T-helper 1 cell treated with Interleukin-12 subunit alpha and Interleukin-12 subunit beta and Interleukin-4 antibody, amounts not matched to agents 30 μg/mL and 1 μg/mL, for 36 hours (primary cell): ENCODE results near the gene IFT122.
"Not testable (repeated sequence)": the region's sequence is repeated elsewhere in the genome, so short reads cannot be mapped to it uniquely, and the experiment has no call there.

Experiments
- H3K27ac Mint-ChIP-seq: one replicate; pipeline ENCODE4 v1.8.0; 2021; ENCODE audit warnings: mild to moderate bottlenecking, mixed read lengths
- H3K27me3 Mint-ChIP-seq: one replicate; pipeline ENCODE4 v1.8.0; 2021; ENCODE audit warnings: low read depth, mixed read lengths
- H3K36me3 Mint-ChIP-seq: one replicate; pipeline ENCODE4 v1.8.0; 2021; ENCODE audit warnings: low read depth, mixed read lengths
- H3K4me1 Mint-ChIP-seq: one replicate; pipeline ENCODE4 v1.8.0; 2021; ENCODE audit warnings: low read depth, mixed read lengths
- H3K4me3 Mint-ChIP-seq: one replicate; pipeline ENCODE4 v1.8.0; 2021; ENCODE audit warnings: mild to moderate bottlenecking, moderate library complexity, mixed read lengths
- H3K9me3 Mint-ChIP-seq: one replicate; pipeline ENCODE4 v1.8.0; 2021; ENCODE audit warnings: mixed read lengths

The IFT122 gene

DNA sequence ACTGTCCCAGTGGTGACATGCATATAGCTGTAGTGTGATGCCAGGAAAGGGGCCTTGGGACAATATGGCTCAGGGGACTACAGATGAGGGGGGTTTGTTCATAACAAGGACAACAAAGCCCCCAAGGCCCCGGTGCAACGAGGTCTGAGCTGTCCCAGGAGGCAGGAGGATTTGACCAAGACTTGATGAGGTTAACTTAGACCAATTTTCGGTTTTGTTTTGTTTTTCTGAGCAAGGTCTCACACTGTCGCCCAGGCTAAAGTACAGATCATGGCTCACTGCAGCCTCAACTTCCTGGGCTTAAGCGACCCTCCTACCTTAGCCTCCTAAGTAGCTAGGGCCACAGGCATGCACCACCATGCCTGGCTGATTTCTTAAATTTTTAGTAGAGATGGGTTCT is 35.4 kb upstream of the IFT122 start:
- Mint-ChIP-seq H3K4me1 (peaks cover 4% of the 10 kb centered on the region), H3K27me3 (no peaks in the 10 kb centered on the region), H3K27ac (no peak overlapping the region)

DNA sequence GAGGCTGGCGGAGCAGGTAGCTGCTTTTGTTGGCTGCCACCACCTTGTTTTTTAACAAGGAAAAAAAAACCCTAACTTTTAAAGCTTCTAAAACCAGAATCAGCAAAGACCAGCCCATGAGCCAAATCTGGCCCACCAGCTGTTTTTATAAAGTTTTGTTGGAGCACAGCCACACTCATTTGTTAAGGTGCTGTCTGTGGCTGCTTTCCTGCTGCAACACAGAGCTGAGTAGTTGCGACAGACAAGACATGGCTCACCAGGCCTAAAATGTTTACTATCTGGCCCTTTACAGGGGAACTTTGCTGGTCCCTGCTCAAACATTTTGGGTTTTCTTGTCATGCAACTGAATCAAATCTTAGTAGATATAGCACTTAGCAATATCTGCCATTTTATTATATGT is 30.5 kb upstream of the IFT122 start:
- Mint-ChIP-seq H3K4me3 (no peak overlapping the region), H3K4me1 (peaks cover under 1% of the 10 kb centered on the region), H3K27me3 (peaks cover 9% of the 10 kb centered on the region), H3K9me3 (no peaks in the 10 kb centered on the region), H3K27ac (no peak overlapping the region), H3K36me3 (no peaks in the 10 kb centered on the region)

More for the DNA sequence above, 35.4 kb upstream of the IFT122 start:
- no peaks in the 10 kb centered on the region for H3K9me3 Mint-ChIP-seq
- no peak overlapping the region for H3K4me3 Mint-ChIP-seq
- H3K36me3 Mint-ChIP-seq: no peaks in the 10 kb centered on the region

DNA sequence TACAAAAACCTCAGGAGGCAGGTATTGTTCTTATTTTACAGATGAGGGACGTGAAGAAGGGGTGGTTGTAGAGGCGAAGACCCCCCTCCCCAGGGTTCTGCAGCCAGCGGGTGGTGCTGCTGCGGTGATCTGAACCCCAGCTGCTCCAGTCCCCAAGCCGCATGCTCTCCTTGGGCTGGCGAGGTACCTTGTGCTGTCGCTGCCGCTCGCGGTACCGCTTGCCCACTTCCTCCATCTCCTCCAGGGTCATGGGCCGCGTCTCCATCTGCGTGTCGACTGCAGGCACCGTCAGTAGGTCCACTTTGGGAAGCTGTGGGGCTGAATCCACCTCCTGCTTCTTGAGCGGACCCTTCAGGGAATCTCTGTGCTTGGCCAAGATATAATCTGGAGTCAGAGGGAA is 29.1 kb upstream of the IFT122 start:
- no peak overlapping the region for H3K27ac Mint-ChIP-seq
- H3K27me3 Mint-ChIP-seq: peaks cover 9% of the 10 kb centered on the region
- H3K36me3 Mint-ChIP-seq: no peaks in the 10 kb centered on the region
- H3K9me3 Mint-ChIP-seq: no peaks in the 10 kb centered on the region
- H3K4me3 Mint-ChIP-seq: no peak overlapping the region
- no peaks in the 10 kb centered on the region for H3K4me1 Mint-ChIP-seq

DNA sequence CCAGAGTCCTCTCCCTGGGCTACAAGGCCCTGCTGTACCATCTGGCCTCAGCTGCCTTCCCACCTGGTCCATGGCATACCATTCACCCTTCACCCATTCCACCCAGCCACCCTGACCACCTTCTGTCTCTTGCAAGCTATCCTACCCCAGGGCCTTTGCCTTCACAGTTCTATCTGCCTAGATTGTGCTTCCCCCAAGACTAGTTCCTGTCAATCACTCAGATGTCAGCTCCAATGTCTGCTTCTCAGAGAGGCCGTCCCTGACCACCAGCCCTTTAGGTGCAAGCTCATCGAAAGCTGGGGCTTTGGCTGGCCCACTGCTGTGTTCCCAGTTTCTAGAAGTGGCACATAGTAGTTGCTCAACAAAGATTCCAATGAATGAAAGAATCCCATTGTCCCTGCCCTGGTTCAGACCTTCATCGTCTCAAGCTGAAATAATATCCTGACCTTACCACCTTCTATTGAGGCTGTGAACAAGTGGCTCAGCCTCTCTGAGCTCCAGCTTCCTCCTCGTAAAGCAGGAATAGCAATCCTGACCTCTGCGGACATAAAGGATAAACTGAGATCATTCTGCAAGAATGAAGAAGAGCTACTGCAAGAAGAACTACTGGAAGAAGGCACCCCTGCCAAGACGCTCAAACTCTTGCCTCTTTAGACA is 27.4 kb upstream of the IFT122 start:
- peaks cover 9% of the 10 kb centered on the region for H3K27me3 Mint-ChIP-seq
- H3K4me3 Mint-ChIP-seq: no peak overlapping the region
- H3K9me3 Mint-ChIP-seq: no peaks in the 10 kb centered on the region
- no peak overlapping the region for H3K27ac Mint-ChIP-seq
- no peaks in the 10 kb centered on the region for H3K4me1 Mint-ChIP-seq
- no peaks in the 10 kb centered on the region for H3K36me3 Mint-ChIP-seq

DNA sequence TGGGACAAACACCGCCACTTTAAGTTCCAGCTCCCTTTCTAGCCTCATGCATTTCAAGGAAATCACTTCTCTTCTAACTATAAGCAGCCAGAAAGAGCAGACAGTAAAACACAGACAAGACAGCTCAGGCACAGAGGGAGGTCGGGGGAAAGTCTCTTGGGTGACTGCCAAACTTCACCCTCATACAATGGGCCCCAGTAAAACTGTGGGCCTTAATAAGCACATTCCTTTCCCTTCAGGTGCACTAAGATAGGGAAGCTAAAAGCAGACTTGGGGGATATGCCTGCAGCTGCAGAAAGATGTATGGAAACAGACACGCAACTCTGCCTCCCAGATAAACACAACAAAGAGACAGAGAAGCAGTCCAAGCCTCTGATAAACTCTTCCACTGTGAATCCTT is 26.8 kb upstream of the IFT122 start:
- H3K4me3 Mint-ChIP-seq, H3K36me3 Mint-ChIP-seq, H3K9me3 Mint-ChIP-seq, H3K4me1 Mint-ChIP-seq, H3K27ac Mint-ChIP-seq, H3K27me3 Mint-ChIP-seq: not testable (repeated sequence)

DNA sequence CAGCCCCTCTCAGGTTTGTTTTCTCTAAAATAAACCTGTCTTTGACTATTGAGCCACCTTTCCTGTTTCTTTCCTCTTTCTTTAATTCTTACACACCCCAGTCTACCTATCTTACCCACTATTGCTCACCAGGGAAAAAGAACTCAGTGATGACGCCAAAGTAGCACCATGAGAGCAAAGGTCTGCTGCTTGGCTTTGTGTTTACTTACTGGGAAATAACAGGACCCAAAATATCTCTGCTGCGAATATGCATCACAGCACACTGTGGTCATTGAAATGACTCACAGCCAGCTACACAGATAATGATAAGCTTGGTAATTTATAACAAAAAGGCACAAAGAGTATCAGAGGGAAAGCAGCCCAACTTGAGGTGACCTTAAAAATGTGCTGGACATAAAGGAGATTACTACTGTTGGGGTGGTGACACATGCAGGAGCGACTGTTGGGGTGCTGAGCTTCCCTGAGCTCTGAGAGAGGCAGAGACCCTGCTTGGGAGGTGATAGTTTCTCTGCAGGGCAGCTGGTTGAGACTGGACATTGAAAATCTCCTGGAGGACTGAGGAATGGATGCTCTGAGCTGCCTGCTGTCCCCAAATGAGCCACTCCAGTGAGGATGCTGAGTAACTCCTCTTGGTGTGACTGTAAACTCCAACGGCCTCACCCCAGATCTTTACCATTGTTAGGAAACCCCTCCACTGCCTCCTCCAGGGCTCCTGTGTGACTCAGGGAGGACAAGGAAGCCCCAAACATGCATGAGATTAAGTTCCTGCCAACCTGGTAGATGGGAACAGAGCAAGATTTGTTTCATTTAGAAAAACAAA is 26.1 kb upstream of the IFT122 start:
- H3K27ac Mint-ChIP-seq: no peak overlapping the region
- no peak overlapping the region for H3K4me3 Mint-ChIP-seq
- H3K27me3 Mint-ChIP-seq: peaks cover 9% of the 10 kb centered on the region
- H3K4me1 Mint-ChIP-seq: no peaks in the 10 kb centered on the region
- no peaks in the 10 kb centered on the region for H3K36me3 Mint-ChIP-seq
- no peaks in the 10 kb centered on the region for H3K9me3 Mint-ChIP-seq

DNA sequence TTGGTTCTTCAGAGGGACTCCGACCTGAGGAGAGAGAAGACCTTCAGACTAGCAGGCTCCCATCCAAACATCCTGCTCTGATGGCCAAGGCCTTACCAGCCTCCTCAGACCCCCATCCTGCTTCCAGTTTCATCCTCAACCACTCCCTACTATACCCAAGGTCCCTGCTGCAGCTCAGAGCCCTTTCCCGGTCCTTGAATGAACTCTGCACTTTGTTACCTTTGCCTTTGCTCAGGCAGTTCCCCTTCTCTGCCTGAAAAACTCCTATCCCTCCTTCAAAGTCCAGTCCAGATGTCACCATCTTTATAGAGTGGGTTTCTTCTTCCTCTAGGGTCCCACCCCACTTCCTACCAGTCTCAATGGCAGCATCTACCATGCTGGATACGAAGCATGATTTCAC is 24.6 kb upstream of the IFT122 start:
- Mint-ChIP-seq H3K27ac (no peak overlapping the region), H3K4me3 (no peak overlapping the region), H3K4me1 (no peaks in the 10 kb centered on the region)

DNA sequence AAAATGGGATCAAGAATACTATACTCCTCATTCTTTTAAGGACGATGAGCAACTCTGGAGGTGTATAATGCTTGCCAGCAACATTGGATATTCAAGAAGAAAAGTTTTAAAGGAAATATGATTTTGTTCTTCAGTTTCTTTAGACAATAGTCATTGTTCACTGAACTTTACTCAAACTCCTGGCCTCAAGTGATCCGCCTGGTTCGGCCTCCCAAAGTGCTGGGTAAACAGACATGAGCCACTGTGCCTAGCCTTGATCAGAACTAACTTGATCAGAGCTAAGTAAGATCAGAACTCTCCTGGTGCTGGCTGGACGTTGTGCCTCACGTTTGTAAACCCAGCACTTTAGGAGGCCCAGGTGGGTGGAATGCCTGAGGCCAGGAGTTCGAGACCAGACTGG is 24.2 kb upstream of the IFT122 start:
- Mint-ChIP-seq H3K27ac (no peak overlapping the region), H3K36me3 (no peaks in the 10 kb centered on the region), H3K9me3 (no peaks in the 10 kb centered on the region), H3K4me1 (no peaks in the 10 kb centered on the region), H3K4me3 (no peak overlapping the region), H3K27me3 (peaks cover 9% of the 10 kb centered on the region)

More for the DNA sequence above, 24.6 kb upstream of the IFT122 start:
- no peaks in the 10 kb centered on the region for H3K36me3 Mint-ChIP-seq
- peaks cover 9% of the 10 kb centered on the region for H3K27me3 Mint-ChIP-seq
- no peaks in the 10 kb centered on the region for H3K9me3 Mint-ChIP-seq

DNA sequence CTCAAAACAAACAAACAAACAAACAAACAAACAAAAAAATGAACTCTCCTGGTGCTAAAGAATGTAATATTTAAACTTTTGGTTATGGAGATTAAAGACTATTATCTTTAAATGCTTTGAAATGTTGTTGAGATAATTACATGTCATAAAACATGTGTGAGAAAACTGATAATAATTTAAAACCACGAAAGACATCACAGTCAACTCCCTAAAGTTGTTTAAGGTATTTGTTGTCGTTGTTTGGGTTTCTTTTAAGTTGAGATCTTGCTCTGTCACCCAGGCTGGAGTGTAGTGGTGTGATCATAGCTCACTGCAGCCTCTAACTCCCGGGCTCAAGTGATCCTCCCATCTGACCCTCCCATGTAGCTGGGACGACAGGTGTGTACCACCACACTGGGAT is 23.6 kb upstream of the IFT122 start:
- Mint-ChIP-seq H3K27me3 (peaks cover 9% of the 10 kb centered on the region), H3K27ac (no peak overlapping the region), H3K9me3 (no peaks in the 10 kb centered on the region)

DNA sequence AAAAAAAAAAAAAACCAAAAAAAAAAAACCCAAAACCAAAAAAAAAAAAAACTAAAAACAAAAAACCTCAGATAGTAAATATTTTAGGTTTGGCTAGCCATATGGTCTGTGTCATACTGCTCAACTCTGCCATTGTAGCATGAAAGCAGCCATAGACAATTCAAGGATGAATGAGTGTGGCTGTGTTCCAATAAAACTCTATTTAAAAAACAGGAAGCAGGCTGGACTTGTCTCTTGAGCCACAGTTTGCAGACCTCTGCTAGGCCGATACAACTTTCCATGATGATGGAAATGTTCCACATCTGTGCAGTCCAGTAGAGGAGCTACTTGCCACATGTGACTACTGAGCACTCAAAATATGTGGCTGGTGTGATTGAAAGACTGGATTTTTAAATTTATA is 22.7 kb upstream of the IFT122 start:
- H3K4me1 Mint-ChIP-seq: no peaks in the 10 kb centered on the region
- H3K27ac Mint-ChIP-seq: no peak overlapping the region
- no peak overlapping the region for H3K4me3 Mint-ChIP-seq
- H3K36me3 Mint-ChIP-seq: no peaks in the 10 kb centered on the region
- peaks cover 8% of the 10 kb centered on the region for H3K27me3 Mint-ChIP-seq
- no peaks in the 10 kb centered on the region for H3K9me3 Mint-ChIP-seq

More for the DNA sequence above, 23.6 kb upstream of the IFT122 start:
- Mint-ChIP-seq H3K4me1 (no peaks in the 10 kb centered on the region), H3K36me3 (no peaks in the 10 kb centered on the region), H3K4me3 (no peak overlapping the region)

DNA sequence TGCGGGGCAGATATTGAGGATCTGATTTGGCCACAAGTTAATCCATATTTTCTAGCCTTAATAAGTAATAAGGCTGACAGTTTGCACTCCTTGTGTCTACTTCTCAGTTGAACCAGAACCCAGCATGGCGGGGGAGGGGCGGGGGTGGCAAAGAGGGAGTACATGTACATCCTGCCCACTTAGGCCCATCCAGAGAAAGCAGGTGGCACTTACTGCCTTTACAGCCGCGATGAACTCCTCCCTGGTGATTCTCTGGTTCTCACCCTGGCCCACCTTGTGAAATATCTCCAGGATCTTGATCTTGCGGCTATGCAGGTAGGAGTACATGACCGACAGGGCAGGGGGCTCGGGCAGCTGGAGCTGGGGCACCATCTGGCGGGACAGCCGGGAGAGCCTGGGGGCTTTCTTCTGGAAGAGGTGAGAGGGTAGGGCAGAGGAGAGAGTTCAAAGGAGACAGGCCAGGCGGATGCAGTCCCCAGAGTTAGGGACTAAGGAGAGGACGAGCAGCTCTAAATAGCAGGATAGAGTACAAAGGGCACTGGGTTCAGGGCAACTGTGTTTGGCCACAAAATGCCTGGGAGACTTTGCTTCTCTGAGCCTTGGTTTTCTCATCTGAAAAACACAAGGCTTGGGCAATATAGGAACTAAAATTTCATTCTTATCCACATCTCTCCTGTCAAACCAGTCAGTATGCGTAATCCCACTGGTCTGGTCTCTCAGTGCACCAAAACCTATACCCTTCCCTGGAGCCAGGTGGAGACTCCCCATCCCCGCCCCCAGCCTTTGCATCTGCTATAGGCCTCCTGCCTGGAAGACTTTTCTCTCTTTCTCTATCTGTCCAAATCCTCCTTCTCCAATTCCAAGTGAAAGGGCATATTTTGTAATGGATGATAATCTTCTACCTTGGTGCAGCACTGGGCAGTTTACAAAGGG is 21.7 kb upstream of the IFT122 start:
- no peaks in the 10 kb centered on the region for H3K36me3 Mint-ChIP-seq
- H3K27ac Mint-ChIP-seq: no peak overlapping the region
- no peak overlapping the region for H3K4me3 Mint-ChIP-seq
- H3K4me1 Mint-ChIP-seq: no peaks in the 10 kb centered on the region
- H3K9me3 Mint-ChIP-seq: no peaks in the 10 kb centered on the region
- no peaks in the 10 kb centered on the region for H3K27me3 Mint-ChIP-seq

DNA sequence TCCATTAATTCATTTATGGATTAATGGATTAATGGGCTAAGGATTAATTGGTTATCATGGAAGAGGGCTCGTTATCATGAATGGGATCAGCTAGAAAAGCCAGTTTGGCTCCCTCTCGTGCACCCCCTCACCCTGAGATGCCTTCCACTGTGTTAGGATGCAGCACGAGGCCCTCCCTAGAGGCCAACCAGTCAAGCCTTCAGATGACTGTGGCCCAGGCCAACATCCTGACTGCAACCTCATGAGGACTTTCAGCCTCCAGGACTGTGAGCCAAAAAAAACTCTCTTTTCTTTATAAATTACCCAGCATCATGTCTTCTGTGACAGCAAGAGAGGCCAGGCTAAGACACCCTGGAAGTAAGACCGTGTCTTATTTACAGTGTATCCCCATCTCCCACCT is 20.5 kb upstream of the IFT122 start:
- Mint-ChIP-seq H3K9me3 (no peaks in the 10 kb centered on the region), H3K4me1 (peaks cover 3% of the 10 kb centered on the region), H3K27ac (no peak overlapping the region), H3K27me3 (no peaks in the 10 kb centered on the region), H3K4me3 (no peak overlapping the region), H3K36me3 (no peaks in the 10 kb centered on the region)

DNA sequence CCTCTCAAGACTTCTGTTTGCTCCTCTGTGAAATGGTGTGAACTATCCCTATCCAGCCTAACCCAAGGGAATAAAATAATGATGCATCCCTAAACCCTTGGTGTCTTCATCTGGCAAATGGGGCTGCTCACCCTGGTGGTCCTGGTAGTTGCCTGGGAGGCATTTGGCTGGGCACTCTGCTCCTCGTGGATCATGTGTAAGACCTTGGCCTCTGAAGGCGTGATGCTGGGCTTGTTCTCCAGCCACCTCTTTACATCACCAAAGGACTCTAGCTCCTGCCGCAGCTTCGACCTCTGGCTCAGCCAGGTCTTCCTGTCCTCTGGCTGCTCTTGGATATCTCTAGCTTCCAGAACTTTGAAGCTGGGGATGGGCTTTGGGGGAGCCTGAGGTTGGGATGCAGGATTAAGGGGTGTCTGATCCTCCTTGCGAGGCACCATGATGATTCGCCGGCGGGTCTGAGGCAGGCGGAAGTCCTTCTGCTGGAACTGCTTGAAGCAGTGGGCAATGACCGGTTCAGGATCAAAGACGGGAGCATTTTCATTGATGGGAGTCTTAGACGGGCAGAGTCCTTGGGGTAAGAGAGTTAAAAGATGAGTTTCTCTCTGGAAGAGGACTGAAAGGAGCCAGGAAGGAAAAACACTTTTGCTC is 18.7 kb upstream of the IFT122 start:
- Mint-ChIP-seq H3K27me3 (no peaks in the 10 kb centered on the region), H3K9me3 (no peaks in the 10 kb centered on the region), H3K36me3 (no peaks in the 10 kb centered on the region), H3K4me1 (peaks cover 6% of the 10 kb centered on the region), H3K4me3 (no peak overlapping the region), H3K27ac (no peak overlapping the region)

DNA sequence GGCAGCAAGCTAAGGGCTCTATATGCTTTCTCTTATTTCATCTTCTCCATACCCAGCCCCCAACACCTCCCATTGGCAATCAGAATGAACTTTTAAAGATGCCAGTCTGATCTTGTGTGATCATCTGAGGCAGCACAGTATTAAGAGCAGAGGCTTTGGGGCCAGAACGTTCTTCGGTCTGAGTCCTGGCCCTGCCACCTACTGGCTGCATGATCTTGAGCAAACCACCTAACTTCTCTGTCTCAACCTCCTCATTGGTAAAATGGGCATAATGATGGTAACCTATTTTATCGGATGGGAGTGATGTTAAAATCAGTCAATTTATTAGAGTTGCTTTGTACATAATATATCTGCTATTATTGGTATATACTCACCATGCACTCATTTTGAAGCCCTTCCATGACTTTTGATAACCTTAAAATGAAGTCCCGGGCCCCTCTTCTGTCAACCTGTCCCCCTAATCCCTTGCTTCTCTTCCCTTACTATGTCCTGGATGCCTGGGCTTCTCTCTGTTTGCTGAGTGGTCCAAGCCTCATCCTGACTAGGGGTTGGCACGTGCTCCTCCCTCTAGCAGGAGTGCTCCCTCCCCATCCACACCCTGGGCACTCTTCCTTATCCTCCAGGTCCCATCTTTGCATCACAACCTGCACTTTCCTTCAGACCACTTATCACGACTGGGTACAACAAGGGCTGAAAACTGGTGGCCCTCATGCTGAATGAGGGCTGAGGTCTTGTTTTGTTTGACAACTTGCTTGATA is 17.9 kb upstream of the IFT122 start:
- no peaks in the 10 kb centered on the region for H3K36me3 Mint-ChIP-seq
- no peaks in the 10 kb centered on the region for H3K9me3 Mint-ChIP-seq
- H3K27ac Mint-ChIP-seq: no peak overlapping the region
- peaks cover 6% of the 10 kb centered on the region for H3K4me1 Mint-ChIP-seq
- no peak overlapping the region for H3K4me3 Mint-ChIP-seq
- H3K27me3 Mint-ChIP-seq: peaks cover 1% of the 10 kb centered on the region
